Fibroblast of lung (primary cell): ENCODE data around the gene EPAS1. TPM values are rescaled to one million over a fixed set of nuclear protein-coding genes. Genes with fewer than 3 reads are reported as not detected.

ENCODE experiments used
- DNase-seq, 2 donors: peaks; one replicate each; pipeline versions ENCODE4 v3.0.0 to v3.0.0-alpha.2; 2010; ENCODE audit warnings: low read depth in 2 of 2
- H2AFZ ChIP-seq: 2 replicates; pipeline ENCODE4 v1.5.1; 2012; ENCODE audit warnings: low read length, control low read depth, inconsistent platforms
- H3K27ac ChIP-seq: 2 replicates; pipeline ENCODE4 v1.5.1; 2011; ENCODE audit warnings: low read length, control low read depth; ENCODE audit not compliant: insufficient read depth
- H3K27me3 ChIP-seq: 2 replicates; pipeline ENCODE4 v1.5.1; 2011; ENCODE audit warnings: mild to moderate bottlenecking, low read length; ENCODE audit not compliant: control insufficient read depth, insufficient read depth
- H3K36me3 ChIP-seq: 2 replicates; pipeline ENCODE4 v1.5.1; 2011; ENCODE audit warnings: low read length; ENCODE audit not compliant: control insufficient read depth, insufficient read depth
- H3K4me1 ChIP-seq: 2 replicates; pipeline ENCODE4 v1.5.1; 2011; ENCODE audit warnings: low read length; ENCODE audit not compliant: control insufficient read depth, insufficient read depth; ENCODE audit errors: extremely low read depth
- H3K4me2 ChIP-seq: 2 replicates; pipeline ENCODE4 v1.5.1; 2011; ENCODE audit warnings: low read length, control low read depth; ENCODE audit not compliant: insufficient read depth; ENCODE audit errors: extremely low read depth
- H3K4me3 ChIP-seq, 4 experiments: fragments of 200-600 bp in 1 of 4; sonication (generic) in 1 of 4; replicated peaks in 1 of 4; 2 replicates each; pipeline ENCODE4 v1.5.1; 2011 to 2016; ENCODE audit warnings: low read length in 4 of 4, low read depth in 3 of 4, mild to moderate bottlenecking in 3 of 4, control low read depth in 2 of 4, inconsistent platforms in 1 of 4, mixed read lengths in 1 of 4; ENCODE audit not compliant: insufficient read depth in 1 of 4; ENCODE audit errors: control extremely low read depth in 1 of 4
- H3K79me2 ChIP-seq: 2 replicates; pipeline ENCODE4 v1.5.1; 2012; ENCODE audit warnings: mild to moderate bottlenecking, low read length, inconsistent platforms; ENCODE audit not compliant: control insufficient read depth, insufficient read depth
- H3K9ac ChIP-seq: 2 replicates; pipeline ENCODE4 v1.5.1; 2011; ENCODE audit warnings: mild to moderate bottlenecking, low read length, control low read depth; ENCODE audit not compliant: insufficient read depth
- H3K9me3 ChIP-seq: 2 replicates; pipeline ENCODE4 v1.5.1; 2012; ENCODE audit warnings: low read depth, low read length; ENCODE audit not compliant: control insufficient read depth, insufficient read depth
- H4K20me1 ChIP-seq: 2 replicates; pipeline ENCODE4 v1.5.1; 2011; ENCODE audit warnings: low read length; ENCODE audit not compliant: control insufficient read depth, insufficient read depth; ENCODE audit errors: extremely low read depth
- CTCF ChIP-seq, 2 donors: IDR thresholded peaks in 1 of 2; conservative IDR thresholded peaks in 1 of 2; 1 replicate in 1 of 2; 2 replicates in 1 of 2; pipeline ENCODE4 v1.5.1; 2011 to 2012; ENCODE audit warnings: low read length in 2 of 2, control low read depth in 1 of 2, inconsistent platforms in 1 of 2, low read depth in 1 of 2, mild to moderate bottlenecking in 1 of 2
- EZH2 ChIP-seq: IDR thresholded peaks from 2 replicates; pipeline ENCODE4 v1.5.1; 2012; ENCODE audit warnings: low read length, control low read depth, mild to moderate bottlenecking; ENCODE audit errors: missing control alignments
- polyA plus RNA-seq, 2 donors: library from polyadenylated mRNA; depleted of rRNA in 1 of 2; stranded (reverse) in 1 of 2; unstranded in 1 of 2; fragments of >200 nt; gene quantifications; 2 replicates each; pipeline ENCODE4 v1.2.1, GENCODE V29; 2011 to 2012; ENCODE audit warnings: missing spikeins in 1 of 2
- total RNA-seq: library from RNA; depleted of rRNA; stranded (reverse); fragments of >200 nt; gene quantifications from 2 replicates; pipeline ENCODE4 v1.2.1, GENCODE V29; 2014

EPAS1 gene
- total and polyA plus RNA-seq, 2 donors (not counting 1 experiment from before 2014, with no cell fraction given) = 120 to 941 TPM

- TF ChIP-seq CTCF (conservative IDR thresholded peaks at IDR 0.05 in 1 of 2, IDR thresholded peaks at IDR 0.05 in 1 of 2; ENCODE audit: low read depth in 1 of 2, low read length in 2 of 2) (no peak), EZH2 (no peak)
- H4K20me1 ChIP-seq = no peaks in the 10 kb centered on the region
- peaks cover 10% of the 10 kb centered on the region for H3K4me1 ChIP-seq
- H2AFZ ChIP-seq = no peak overlapping the region
- peaks cover 25% of the 10 kb centered on the region for H3K36me3 ChIP-seq
- H3K27ac ChIP-seq = no peak overlapping the region
- no peak overlapping the region for H3K9ac ChIP-seq
- no peaks in the 10 kb centered on the region for H3K79me2 ChIP-seq
- H3K9me3 ChIP-seq = no peaks in the 10 kb centered on the region
- H3K4me2 ChIP-seq = no peak overlapping the region
- H3K4me3 ChIP-seq = no peak overlapping the region
- H3K27me3 ChIP-seq = no peaks in the 10 kb centered on the region
- DNase-seq = no peak
These were observed 80.7 kb downstream of the EPAS1 start for GRCh38 chr2:46377666-46378560.

- Histone ChIP-seq H4K20me1 (no peaks in the 10 kb centered on the region), H2AFZ (no peak overlapping the region), H3K79me2 (no peaks in the 10 kb centered on the region), H3K4me2 (no peak overlapping the region), H3K27ac (no peak overlapping the region), H3K36me3 (peaks cover 26% of the 10 kb centered on the region), H3K27me3 (no peaks in the 10 kb centered on the region), H3K4me3 (no peak overlapping the region), H3K9me3 (no peaks in the 10 kb centered on the region), H3K4me1 (peaks cover 10% of the 10 kb centered on the region), H3K9ac (no peak overlapping the region)
- no peak for DNase-seq
- no peak for TF ChIP-seq CTCF (conservative IDR thresholded peaks at IDR 0.05 in 1 of 2, IDR thresholded peaks at IDR 0.05 in 1 of 2; ENCODE audit: low read depth in 1 of 2, low read length in 2 of 2)
- no peak for TF ChIP-seq EZH2
These were observed 81.4 kb downstream of the EPAS1 start for GRCh38 chr2:46378616-46379015.

- Histone ChIP-seq H3K27me3 (no peaks in the 10 kb centered on the region), H3K4me1 (peaks cover 10% of the 10 kb centered on the region), H3K79me2 (no peaks in the 10 kb centered on the region), H3K27ac (no peak overlapping the region), H3K4me3 (no peak overlapping the region), H3K4me2 (no peak overlapping the region), H3K36me3 (peaks cover 31% of the 10 kb centered on the region), H3K9me3 (no peaks in the 10 kb centered on the region), H2AFZ (no peak overlapping the region), H4K20me1 (no peaks in the 10 kb centered on the region), H3K9ac (no peak overlapping the region)
- TF ChIP-seq CTCF (conservative IDR thresholded peaks at IDR 0.05 in 1 of 2, IDR thresholded peaks at IDR 0.05 in 1 of 2; ENCODE audit: low read depth in 1 of 2, low read length in 2 of 2) (no peak), EZH2 (no peak)
- DNase-seq = peak; percentile 11 to 95
These were observed 82.2 kb downstream of the EPAS1 start for GRCh38 chr2:46379213-46380037.
